Stimulated activated CD8-positive, alpha-beta memory T cell treated with anti-CD3 and anti-CD28 coated beads, Interleukin-12 subunit alpha, Interleukin-12 subunit beta, amount 100 ng/mL, for 24 hours (primary cell): ENCODE measurements around the gene A2M.

Source experiments
- DNase-seq: peaks from one replicate; pipeline ENCODE4 v3.0.0-alpha.2; 2020; ENCODE audit errors: extremely low read depth

A2M gene

DNA sequence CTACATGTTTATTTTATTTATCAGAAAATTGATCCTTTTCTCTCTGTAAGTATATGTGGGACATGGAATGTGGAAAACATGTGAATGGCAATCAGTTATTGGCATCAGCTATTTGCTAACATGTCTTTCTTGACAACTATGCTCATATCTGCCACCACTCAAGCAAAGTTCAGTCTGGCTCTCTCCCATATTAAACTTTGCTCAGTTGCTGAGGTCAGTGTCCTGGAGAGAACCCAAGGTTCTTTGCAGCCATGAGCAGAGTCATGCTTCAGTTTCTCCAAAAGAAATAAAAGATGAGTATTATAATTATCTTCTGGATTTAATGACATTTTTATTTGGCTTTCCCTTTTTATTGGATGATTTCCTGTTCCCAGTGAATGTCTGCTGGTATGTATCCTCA, 42.6 kb downstream of the A2M start:
- DNase-seq, result no peak

DNA sequence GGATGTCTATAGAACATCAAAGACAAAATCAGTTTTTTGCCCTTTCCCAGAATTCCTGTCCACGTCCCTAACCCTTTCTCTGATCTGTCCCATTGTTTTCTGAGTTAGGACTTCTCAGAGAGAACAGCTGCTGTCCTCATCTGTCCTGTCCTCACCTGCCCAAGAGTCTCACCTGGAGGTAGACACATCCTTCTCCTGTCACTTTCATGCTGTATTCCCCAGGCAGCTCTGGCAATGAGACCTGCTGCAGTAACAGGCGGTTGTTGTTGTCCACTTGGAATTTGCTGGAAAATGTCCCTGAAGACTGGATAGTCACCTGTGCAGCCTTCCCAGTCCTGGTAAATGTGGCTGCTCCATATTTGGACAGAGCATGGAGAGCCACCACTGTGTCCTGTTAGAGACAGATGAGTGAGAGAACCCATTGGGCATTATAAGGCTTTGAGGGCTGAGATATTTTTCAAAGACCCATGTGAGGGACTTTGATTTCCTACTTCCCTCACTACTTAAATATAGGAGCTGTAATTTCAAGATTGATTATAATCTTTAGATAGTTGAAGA, 43.2 kb downstream of the A2M start:
- DNase-seq, result no peak

DNA sequence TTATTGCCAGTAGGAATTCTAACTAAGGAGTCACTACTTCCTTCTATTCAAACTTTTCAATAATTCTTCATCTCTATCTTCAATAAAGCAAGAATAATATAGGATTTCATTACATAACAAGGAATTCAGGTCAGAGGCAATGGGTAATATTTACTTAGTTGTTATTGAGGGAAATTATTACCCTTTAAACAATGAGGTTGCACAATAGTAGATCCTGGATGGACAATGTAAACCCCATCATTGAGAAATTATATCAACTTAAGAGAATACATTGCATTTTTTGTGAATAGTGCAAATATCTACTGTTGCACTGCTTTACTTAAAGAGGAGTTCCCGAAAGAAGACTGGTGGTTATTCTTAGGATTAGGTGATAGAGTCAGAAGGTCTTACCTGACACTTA, 43.8 kb downstream of the A2M start:
- DNase-seq, result no peak

DNA sequence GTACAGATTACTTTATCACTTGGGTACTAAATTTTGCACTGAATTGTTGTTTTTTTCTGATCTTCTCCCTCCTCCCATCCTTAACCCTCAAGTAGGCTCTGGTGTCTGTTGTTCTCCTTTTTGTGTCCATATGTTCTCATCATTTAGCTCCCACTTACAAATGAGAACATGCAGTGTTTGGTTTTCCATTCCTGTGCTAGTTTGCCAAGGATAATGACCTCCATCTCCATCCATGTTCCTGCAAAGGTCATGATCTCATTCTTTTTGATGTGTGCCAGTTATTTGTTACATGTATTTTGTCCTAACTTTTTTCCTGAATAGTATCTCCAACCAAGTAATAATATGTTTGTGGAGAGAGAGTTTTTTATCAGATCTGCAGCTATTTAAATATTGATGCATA, 44.2 kb downstream of the A2M start:
- no peak for DNase-seq

DNA sequence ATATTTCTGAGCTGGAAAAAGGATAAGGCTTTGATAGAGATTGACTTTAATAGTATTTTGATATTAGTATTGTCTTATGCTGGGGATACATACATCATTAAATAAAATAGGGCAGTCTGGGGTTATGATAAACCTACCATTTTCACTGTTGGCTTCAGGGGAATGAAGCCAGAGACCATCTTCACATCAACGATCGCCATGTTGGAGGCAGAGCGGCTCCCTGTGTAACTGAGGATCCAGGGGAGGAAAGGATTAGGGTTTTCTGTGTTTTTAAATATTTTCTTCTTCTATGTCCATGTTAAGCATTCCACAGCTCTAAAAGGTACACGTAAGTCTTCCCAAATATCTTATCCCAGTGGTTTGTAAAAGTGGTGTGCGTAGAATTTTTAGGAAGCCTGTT, 45.4 kb downstream of the A2M start:
- DNase-seq, result no peak

DNA sequence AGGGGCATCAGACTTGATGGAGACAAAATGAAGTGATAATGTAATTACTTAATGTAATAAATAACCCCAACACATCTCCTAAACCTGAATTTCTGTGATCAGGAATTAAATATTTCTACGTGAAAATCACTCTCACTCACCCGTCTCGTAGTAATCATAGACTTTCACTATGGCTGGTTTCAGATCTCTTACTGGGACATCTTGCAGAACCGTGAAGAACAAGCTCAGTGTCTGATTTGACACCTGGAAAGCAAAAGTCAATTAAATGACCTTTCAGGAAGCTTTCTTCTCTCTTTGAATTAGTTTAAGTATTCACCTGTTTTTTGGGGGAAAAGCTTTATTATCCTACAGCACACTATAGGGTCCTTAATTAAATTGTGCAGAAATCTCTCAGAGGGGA, 47.1 kb downstream of the A2M start:
- no peak for DNase-seq

DNA sequence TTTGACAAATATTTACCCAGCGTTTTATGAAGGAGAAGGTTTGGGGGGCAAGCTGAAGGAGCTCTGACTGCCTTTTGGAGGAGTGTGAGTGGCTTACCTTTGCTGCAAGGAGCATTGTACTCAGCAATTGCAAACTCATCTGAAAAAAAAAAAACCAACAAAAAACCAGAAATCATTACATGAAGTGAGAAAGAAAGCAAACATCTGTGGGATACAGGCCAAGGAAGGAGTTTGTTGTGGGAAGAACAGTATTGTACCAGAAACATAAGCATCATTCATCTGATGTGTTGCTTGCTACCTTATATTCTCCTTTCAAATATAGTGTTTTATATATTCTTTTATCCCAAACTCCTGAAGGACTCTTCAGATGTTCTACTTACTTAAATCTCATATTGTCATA, 47.6 kb downstream of the A2M start:
- no peak for DNase-seq

DNA sequence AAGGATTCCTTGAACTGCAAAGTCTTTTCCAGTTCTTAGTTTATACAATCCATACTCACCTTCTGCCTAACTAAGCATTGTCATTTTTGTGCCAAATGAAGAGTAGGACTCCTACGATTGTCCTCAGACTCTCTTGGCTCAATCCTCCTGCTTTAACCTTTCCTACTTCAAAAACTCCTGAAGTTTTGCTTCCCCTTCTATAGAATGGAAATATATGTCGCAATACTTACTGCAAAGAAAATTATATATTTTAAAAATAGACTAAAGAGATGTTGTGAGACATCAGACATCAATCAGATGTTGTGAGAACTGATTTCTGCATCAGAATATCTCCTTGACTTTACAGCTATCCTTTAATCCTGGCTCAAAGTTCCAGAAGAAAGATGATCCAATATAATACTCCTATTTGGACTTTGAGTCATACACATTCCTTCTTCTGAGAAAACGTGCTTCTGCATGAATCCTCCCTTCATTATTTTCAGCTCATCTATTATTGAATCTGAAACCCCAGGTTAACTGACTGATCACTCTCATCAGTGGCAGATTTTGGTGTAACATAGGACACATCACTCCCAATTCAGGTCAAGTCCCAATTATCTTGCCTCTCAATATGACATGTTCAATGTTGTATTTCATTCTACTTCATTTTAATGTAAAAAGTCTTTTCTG, 48.8 kb downstream of the A2M start:
- DNase-seq, result no peak

DNA sequence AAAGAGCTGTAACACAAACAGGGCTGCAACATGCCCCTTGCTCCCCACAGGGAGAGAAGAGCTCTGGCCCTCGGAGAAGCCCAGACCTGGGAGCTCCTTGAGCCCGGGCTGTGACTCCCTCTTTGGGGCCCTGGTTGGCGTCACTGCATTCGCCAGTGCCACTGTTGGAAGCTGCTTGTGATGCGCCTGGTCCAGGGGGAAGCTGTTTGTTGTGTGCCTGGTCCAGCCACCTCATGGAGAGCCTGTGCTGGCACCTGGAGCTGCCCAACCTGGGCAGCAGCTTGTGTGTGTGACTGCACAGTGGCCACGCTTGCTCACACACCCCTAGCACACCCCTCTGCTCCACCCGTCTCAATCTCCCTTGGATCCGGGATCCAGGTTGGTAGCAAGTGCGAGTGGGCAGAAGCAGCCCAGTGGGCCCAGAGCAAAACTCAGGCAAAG, 49.5 kb downstream of the A2M start:
- no peak for DNase-seq

DNA sequence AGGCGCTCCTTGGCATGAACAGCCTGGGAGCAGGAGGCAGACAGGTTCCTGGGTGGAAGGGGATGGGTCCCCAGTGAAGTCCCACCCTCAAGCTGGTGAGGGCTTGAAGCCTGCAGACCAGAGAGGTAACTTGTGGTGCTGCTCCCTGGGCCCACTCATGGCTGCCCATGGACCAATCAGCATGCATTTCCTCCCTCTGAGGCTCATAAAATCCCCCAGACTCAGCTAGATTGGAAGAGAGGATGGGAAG, 50.2 kb downstream of the A2M start:
- no peak for DNase-seq

DNA sequence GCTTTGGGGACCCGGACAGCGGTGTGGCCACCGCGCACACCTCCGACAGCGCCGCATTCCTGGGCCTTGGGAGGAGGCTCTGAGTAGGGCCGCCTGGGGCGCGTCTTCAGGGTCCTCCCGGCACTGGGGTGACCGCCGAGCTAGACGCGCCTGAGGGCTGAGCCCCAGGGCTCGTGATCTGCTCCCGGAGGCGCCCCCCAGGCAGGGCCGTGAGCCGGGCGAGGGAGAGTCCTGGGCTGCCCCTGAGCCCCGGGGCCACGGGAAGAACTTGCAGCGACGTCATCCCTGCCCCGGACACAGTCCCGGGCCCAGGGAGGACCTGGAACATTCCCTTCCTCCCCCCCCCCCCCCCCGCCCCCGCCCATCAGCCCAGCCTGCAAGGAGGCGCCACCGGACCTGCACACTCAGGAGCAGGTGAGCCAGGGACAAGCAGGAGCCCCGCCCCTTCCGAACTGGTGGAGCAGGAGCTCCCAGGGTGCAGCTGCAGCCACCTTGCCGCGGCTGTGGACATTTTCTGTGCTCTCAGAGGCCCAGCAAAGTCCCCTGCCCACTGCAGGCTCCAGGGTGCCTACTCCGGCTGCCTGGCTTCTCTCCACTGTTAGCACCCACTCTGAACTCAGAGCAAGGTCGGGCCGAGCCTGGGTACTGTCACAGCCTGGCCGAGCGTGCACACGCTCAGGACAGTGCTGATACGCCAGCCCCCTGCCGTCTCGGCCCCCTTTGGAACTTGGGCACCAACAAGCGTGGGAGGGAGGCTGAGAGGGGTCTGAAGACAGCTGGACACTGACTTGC, 50.7 kb downstream of the A2M start:
- no peak for DNase-seq

DNA sequence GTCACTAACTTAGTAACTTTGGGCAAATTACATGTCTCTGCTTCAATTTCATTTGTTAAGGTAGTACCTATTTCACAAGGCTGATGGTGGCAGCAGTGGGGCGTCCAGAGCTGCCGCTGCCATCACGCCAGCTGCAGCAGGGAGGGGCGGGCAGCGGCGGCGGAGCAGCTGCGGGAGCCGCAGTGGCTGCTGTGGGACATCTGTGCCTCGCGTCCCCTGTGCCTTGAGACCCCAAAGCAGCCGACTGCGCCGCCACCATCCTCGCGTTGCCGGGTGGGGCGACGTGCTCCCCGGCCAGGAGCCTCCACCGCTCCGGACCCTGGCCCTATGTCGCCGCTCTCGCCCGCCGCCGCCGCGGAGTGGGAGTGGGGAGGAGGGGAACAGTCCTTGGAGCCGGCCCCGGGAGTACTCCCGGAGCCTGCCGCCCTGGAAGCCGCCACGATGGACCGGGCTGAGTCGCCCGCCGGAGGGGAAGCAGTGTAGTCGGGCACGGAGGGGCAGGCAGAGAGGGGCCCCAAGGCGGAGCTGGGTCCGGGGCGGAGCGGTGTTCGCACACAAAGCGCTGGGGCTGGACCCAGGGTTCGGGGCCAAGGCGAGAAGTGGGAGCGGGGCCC, 51.4 kb downstream of the A2M start:
- DNase-seq, result no peak

DNA sequence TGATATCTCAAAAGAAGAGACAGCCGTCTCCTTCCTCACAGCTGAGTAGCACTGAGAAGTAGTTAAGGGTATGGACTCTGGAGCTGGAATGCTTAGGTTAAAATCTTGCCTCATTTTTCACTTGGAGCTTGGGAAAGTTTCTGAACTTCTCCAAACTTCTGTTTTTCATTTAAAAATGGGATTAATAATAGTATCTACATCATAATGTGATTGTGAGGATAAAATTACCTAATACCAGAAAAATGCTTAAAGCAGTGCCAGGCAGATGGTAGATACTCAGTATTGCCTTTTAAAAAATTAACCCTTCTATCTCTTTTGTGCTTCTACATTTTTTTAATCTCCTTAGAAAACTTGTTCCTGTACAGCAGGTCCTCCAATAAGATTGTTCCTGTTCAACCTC, 63.1 kb downstream of the A2M start:
- no peak for DNase-seq

DNA sequence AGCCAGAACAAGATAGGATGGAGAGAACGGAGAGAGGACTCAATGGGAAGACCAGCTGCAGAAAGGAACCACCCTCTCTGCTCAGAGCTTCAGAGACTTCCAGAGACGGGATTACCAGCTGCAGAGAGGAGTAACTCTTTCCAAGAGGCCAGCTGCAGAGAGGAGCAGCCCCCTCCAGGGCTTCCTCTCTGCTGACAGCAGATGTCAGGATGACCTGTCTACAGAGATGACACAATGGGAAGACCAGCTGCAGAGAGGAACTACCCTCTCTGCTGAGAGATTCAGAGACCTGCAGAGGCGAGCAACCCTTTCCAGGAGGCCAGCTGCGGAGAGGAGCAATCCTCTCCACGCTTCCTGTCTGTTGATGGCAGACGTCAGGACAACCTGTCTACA, 64.6 kb downstream of the A2M start:
- no peak for DNase-seq

DNA sequence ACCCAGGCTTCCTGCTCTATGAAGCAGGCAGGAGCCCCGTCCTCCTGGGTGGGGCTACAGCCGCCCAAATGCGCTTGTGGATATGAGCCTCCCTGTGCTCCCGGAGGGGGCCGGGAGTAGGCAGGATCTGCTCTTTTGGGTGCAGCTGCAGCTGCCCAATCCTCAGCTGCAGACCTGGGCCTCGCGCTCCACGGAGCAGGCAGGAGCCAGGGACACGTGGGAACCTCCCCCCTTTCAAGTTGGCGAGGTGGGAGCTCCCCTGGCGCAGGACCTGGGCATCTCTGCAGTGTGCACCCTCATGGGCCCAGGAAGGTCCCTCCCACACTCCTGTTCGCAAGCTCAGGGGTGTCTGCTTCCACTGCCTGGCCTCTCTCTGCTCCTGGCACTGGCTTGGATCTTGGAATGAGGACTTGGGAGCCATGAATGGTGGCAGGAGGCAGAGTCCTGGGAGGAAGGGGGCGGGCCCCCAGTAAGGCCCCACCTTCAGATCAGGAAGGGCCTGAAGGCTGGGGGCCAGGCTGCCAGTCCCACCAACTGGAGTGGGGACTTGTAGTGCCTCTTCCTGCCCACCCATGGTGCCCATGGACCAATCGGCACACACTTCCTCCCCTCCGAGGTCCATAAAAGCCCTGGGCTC, 65.1 kb downstream of the A2M start:
- no peak for DNase-seq

DNA sequence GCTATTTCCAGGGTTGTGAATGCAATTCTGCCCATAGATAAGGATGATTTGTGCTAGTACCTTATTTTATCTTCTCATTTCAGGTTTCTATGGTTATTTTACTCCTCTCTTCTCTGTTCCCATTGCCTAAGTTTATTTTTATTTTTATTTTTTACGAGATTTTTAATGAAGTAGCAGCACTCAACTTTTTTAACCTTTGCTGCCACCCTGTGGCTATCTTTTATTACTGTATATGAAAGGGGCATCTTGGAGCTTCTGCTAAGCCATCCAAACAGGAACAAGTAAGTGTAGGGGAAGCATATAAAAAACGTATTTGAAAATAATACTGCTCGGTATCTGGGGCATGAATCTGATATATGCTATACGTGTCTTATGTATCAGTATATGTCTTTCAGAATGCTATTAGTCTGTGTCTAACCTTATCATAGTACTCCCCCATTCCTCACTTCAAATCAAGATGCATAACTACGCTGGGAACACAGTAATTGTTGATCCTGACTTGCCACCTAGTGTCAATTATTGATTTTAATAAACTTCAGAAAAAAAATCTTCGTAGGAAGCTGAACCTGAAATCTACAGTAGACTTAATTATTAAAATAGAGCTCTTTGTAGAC, 66.1 kb downstream of the A2M start:
- DNase-seq, result no peak

DNA sequence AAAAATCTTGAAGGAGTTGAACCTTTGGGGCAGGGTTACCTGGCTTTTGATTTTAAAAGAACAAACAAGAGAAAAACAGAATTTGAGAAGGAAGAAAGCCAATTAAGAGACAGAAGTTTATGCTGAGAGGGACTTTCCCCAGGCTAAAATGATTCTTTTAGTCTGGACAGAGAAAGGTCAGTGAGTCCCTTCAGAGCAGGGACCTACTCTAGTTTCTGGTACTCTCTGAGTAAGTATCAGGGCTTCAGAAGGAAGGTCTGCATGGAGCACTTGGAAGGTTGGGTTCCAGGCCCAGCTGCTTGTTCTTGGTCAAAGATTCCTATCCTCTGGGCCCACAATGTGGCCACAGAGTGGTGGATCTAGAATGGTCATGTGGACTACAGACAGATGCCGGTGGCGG, 66.8 kb downstream of the A2M start:
- DNase-seq, result no peak

DNA sequence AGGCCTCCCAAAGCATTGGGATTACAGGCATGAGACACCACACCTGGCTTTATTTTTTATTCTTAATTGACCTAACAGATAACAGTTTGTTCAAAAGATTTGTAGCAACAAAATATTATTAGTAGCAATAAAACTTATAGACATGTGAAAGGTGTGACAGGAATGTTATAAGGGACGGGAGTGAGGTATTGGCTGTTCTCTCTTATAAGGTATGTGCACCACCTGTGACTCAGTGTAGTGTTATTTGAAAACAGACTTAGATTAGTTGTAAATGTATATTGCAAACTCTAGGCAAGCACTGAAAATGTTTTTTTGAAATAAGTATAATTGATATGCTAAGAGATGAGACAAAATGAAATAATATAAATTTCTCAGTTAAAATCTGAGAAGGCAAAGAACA, 68.6 kb downstream of the A2M start:
- DNase-seq, result no peak

DNA sequence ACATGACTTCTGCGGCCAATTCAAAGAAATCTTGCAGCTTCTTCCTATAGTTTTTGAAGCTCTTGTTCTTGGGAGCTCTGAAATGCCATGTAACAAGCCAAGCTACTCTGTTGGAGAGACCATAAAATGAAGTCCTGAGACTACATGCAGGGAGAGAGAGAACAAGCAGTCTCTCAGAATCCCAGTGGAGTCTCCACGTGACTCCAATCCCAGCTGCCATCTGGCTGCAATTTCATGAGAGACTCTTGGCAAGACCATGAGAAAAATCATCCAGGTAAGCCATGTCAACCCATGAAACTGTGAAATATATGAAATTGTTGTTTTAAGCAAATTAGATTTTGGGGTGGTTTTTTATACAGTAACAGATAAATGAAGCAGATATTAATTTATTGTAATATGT, 72.0 kb downstream of the A2M start:
- DNase-seq, result no peak

DNA sequence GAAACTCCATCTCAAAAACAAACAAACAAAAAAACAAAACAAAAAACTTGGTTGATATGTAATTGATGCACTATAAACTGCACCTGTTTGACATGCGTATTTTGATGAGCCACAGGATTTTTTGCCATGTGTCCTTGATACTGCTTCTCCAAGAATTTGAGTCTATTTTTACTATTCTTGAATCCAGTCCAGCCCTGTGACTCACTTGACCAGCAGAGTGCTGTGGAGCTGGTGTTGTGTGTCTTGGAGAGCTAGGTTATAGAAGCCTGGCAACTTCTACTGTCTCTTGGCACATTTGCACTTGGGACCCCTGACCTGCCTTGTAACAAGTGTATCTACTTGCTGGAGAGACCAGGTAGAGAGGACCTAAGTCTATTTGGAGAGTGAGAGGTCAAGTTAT, 74.4 kb downstream of the A2M start:
- DNase-seq, result no peak

DNA sequence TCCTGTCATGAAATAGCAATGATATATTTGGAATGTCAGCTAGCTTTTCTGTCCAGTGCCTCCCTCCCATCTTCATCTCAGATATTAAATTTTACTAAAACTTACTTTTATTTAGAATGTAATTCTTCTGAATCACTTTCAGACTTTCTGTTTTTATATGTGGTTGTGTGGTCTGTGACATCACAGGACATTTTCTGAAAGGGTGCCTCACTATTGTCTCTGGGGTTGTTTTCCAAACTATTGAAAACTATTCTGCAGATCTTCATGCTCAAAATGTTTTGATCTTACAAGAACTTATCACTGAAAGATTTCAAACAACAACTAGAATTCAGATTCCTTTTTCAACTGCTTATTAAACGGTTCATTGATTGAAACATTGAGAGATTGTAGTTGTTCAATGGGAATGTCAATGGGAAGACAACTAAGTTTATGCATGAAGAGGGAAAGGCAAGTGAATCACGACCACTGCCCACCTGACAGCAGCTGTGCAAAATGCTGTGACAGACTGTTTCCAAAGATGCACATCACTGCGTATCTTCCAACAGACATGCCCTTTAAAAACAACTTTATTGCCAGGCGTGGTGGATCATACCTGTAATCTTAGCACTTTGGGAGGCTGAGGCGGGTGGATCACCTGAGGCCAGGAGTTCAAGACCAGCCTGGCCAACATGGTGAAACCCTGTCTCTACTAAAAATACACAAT, 75.1 kb downstream of the A2M start:
- no peak for DNase-seq
